Glutamatergic neuron (in vitro differentiated cells): ENCODE results near the gene ANK3. TPM values are rescaled to one million over a fixed set of nuclear protein-coding genes. Genes with fewer than 3 reads are reported as not detected.

Source experiments
- DNase-seq: peaks from one replicate; pipeline ENCODE4 v3.0.0; 2022
- H3K27ac Mint-ChIP-seq: one replicate; pipeline ENCODE4 v1.8.0; 2020; ENCODE audit warnings: mild to moderate bottlenecking, mixed read lengths, inconsistent platforms; ENCODE audit not compliant: unreplicated experiment
- H3K27me3 Mint-ChIP-seq: one replicate; pipeline ENCODE4 v1.8.0; 2020; ENCODE audit warnings: mild to moderate bottlenecking, moderate library complexity, mixed read lengths, inconsistent platforms; ENCODE audit not compliant: unreplicated experiment
- H3K36me3 Mint-ChIP-seq: one replicate; pipeline ENCODE4 v1.8.0; 2020; ENCODE audit warnings: mild to moderate bottlenecking, mixed read lengths, inconsistent platforms; ENCODE audit not compliant: unreplicated experiment
- H3K4me1 Mint-ChIP-seq: one replicate; pipeline ENCODE4 v1.8.0; 2020; ENCODE audit warnings: mild to moderate bottlenecking, low read depth, mixed read lengths, inconsistent platforms; ENCODE audit not compliant: unreplicated experiment
- H3K4me3 Mint-ChIP-seq: one replicate; pipeline ENCODE4 v1.8.0; 2020; ENCODE audit warnings: mild to moderate bottlenecking, mixed read lengths, inconsistent platforms; ENCODE audit not compliant: unreplicated experiment
- H3K9me3 Mint-ChIP-seq: one replicate; pipeline ENCODE4 v1.8.0; 2020; ENCODE audit warnings: mild to moderate bottlenecking, moderate library complexity, mixed read lengths, inconsistent platforms; ENCODE audit not compliant: unreplicated experiment
- total RNA-seq: library from RNA; stranded (reverse); fragmentation: NEBNext Ultra II Directional; extraction: Animal tissue kit (Norgen Biotek cat#: 25700); gene quantifications from one replicate; pipeline ENCODE4 v1.2.1, GENCODE V29; 2021; ENCODE audit not compliant: unreplicated experiment
- TF ChIP-seq, protein P1 (sequence below): fragments of 200-600 bp; sonication (generic); IDR thresholded peaks from one replicate; pipeline ENCODE4 v1.5.0; 2021; ENCODE audit not compliant: partially characterized antibody, unreplicated experiment

ANK3 gene
- total RNA-seq, 1 donor from 2014 or later = 84.9 TPM

DNA sequence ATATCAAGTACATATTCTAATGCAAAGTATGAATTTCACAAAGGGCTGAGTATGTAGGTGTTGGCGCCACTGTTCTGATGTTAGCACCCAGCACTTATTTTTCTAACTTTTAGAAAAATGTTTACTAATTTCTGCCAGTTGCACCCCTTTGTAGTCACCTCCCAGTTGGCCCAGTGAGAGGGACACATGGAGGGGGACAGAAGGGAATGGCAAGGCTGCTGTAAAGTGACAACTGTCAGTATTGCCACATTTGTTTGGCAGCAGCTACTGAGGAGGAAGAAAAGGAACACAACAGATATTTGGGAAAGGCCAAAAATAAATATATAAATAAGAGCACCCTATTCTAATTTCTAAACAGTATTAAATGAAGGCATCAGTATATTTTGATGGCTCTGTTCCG is 57.3 kb downstream of the ANK3 start:
- peak; percentile 18 for DNase-seq
- Mint-ChIP-seq H3K4me1 (peaks cover 21% of the 10 kb centered on the region), H3K27ac (peak overlapping the region; percentile 88), H3K27me3 (peaks cover 6% of the 10 kb centered on the region), H3K9me3 (peaks cover 3% of the 10 kb centered on the region), H3K36me3 (no peaks in the 10 kb centered on the region), H3K4me3 (no peak overlapping the region)
- TF ChIP-seq, protein P1, sequence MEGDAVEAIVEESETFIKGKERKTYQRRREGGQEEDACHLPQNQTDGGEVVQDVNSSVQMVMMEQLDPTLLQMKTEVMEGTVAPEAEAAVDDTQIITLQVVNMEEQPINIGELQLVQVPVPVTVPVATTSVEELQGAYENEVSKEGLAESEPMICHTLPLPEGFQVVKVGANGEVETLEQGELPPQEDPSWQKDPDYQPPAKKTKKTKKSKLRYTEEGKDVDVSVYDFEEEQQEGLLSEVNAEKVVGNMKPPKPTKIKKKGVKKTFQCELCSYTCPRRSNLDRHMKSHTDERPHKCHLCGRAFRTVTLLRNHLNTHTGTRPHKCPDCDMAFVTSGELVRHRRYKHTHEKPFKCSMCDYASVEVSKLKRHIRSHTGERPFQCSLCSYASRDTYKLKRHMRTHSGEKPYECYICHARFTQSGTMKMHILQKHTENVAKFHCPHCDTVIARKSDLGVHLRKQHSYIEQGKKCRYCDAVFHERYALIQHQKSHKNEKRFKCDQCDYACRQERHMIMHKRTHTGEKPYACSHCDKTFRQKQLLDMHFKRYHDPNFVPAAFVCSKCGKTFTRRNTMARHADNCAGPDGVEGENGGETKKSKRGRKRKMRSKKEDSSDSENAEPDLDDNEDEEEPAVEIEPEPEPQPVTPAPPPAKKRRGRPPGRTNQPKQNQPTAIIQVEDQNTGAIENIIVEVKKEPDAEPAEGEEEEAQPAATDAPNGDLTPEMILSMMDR = no peak

DNA sequence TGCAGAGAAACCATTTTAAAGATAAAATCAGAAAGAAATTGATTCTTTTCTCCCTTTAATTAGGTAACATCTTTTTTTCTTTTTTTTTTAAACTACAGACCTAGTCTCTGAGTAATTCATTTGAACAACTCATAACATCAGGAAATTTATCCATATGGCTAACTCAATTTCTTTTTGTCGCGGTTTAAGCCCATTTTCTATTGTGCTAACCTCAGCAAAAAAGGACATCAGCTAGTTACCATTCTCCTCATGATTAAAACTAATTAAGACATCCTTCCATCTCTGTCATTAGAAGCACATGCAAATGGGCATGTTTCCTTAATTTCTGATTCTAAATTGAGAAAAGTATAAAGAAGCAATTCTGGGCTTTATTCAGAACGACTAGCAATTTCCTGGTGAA is 57.8 kb downstream of the ANK3 start:
- Mint-ChIP-seq H3K36me3 (no peaks in the 10 kb centered on the region), H3K4me1 (peaks cover 18% of the 10 kb centered on the region), H3K4me3 (no peak overlapping the region), H3K27me3 (peaks cover 5% of the 10 kb centered on the region), H3K27ac (peak overlapping the region; percentile 88), H3K9me3 (peaks cover 3% of the 10 kb centered on the region)
- DNase-seq = no peak
- TF ChIP-seq, protein P1 = no peak

DNA sequence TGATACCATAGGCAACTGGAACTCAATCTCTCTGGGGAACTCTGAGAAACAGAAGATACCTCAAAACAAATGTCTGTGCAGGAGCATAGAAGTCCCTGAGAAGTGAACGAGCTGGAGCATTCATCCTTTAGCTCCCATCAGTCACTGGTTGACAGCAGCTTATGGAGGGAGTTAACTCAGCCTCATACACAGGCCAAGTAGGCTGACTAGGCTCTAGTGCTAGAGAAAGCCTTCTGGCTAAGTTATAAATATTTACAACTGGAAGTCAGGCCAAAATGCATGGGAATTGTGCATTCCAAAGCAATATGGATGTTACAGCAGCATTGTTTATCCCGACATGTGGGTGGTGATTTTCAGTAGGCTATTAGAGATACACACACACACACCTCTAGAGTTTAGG is 66.5 kb downstream of the ANK3 start:
- Mint-ChIP-seq H3K9me3 (no peaks in the 10 kb centered on the region), H3K27me3 (peaks cover 2% of the 10 kb centered on the region), H3K36me3 (no peaks in the 10 kb centered on the region), H3K27ac (no peak overlapping the region), H3K4me1 (peaks cover 9% of the 10 kb centered on the region), H3K4me3 (no peak overlapping the region)
- no peak for DNase-seq
- TF ChIP-seq, protein P1 = no peak

DNA sequence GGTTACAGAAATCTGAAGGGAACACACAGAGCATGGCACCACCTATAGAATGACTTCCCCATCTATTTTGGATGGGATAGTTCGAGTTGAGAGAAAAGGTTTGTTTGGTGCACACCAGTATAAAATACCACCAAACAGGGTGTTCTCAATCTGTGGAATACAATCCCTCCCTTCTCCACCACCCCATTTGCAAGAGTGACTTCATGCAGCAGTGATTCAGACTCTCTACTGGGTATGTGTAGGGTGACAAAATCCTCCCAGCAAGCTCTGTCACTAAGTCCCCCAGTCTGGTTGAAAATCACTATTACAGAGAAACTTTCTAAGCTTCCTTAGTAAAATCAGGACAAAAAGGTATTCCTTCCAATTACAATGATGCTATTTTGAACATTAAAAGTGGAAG is 69.0 kb downstream of the ANK3 start:
- DNase-seq = no peak
- Mint-ChIP-seq H3K36me3 (no peaks in the 10 kb centered on the region), H3K4me3 (no peak overlapping the region), H3K27ac (no peak overlapping the region), H3K27me3 (no peaks in the 10 kb centered on the region), H3K4me1 (peaks cover 9% of the 10 kb centered on the region), H3K9me3 (no peaks in the 10 kb centered on the region)
- TF ChIP-seq, protein P1 = no peak

DNA sequence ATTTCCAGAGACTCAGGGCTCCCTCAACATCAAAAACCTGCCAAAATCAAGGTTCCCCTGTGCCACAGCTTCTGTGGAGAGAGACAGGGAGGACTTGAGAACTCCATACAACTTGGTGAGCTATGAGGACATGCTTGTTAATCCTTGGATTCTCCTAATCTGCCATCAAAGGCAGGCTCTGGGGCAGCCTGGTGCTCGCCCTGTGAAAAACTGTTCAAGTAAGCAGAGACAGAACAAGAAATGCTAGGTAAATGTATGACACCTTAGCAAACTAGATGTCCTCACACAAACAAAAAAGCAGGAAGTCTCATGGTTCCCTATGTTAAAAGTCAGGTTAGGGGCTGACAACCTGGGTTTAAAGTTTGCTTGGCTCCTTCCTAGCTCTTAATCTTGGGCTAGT is 73.6 kb downstream of the ANK3 start:
- no peaks in the 10 kb centered on the region for H3K27me3 Mint-ChIP-seq
- H3K27ac Mint-ChIP-seq = no peak overlapping the region
- no peak overlapping the region for H3K4me3 Mint-ChIP-seq
- no peak for DNase-seq
- no peaks in the 10 kb centered on the region for H3K4me1 Mint-ChIP-seq
- no peaks in the 10 kb centered on the region for H3K9me3 Mint-ChIP-seq
- no peaks in the 10 kb centered on the region for H3K36me3 Mint-ChIP-seq
- TF ChIP-seq, protein P1 = no peak
